ENCODE data around the gene CYB5R2. TPM values are rescaled to one million over a fixed set of nuclear protein-coding genes. Genes with fewer than 3 reads are reported as not detected.

Gene CYB5R2
- total RNA-seq, 4 donors from 2014 or later, result 5.2 to 12.6 (median 7.4) TPM

GRCh38 chr11:7645206-7645605 lies 28.1 kb downstream of the CYB5R2 start:
- no peak for TF ChIP-seq CTCF (IDR thresholded peaks at IDR 0.05; ENCODE audit: low read depth)

- no peak for TF ChIP-seq CTCF (IDR thresholded peaks at IDR 0.05; ENCODE audit: low read depth)
These were observed 30.0 kb downstream of the CYB5R2 start for GRCh38 chr11:7643314-7643713.

GRCh38 chr11:7642747-7643146 lies 30.6 kb downstream of the CYB5R2 start:
- TF ChIP-seq CTCF (IDR thresholded peaks at IDR 0.05; ENCODE audit: low read depth), result no peak

- no peak for TF ChIP-seq CTCF (IDR thresholded peaks at IDR 0.05; ENCODE audit: low read depth)
These were observed 32.5 kb downstream of the CYB5R2 start for GRCh38 chr11:7640816-7641215.

- TF ChIP-seq CTCF (IDR thresholded peaks at IDR 0.05; ENCODE audit: low read depth), result no peak
These were observed 33.7 kb downstream of the CYB5R2 start for GRCh38 chr11:7639643-7640025.

GRCh38 chr11:7638710-7639642 lies 34.3 kb downstream of the CYB5R2 start:
- TF ChIP-seq CTCF (IDR thresholded peaks at IDR 0.05; ENCODE audit: low read depth), result no peak

- no peak for TF ChIP-seq CTCF (IDR thresholded peaks at IDR 0.05; ENCODE audit: low read depth)
These were observed 35.7 kb downstream of the CYB5R2 start for GRCh38 chr11:7637447-7638157.
